Measurements from ENCODE around the gene DYRK1A.

DNA sequence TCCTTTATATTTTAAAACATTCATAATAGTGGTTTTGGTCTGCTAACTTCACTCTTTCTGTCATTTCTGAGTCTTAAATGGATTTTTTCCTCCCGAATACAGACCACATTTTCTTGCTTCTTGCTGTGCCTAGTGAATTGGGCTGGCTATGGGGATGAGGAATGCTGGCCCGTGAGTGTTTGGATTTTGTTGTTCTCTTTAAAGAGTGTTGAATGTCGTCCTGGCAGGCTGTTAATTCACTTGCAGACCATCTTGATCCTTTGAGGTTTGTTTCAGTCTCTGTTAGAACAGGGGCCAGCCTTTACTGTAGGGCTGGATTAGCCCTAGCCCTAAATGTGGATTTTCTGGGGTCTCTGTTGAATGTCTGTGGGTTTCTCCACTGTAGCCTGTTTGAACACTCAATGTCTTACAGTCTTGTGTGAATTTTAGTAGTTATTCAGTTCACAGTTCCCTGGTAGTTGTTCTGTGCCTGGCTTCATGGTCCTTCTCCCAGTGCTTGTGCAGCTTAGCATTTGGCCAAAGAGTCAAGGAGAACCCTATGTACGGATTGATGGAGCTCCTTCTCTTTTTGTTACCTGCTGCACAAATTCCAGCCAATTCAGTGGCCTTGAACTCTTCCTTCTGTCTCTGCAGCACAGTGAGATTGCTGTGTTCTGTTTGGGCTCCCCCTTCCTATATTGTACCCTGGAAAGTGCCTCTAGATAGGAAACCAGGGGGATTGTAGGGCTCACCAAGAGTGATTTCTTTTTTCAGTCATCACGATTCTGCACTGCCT lies 95.7 kb downstream of the DYRK1A start:
- TF ChIP-seq, protein P1, sequence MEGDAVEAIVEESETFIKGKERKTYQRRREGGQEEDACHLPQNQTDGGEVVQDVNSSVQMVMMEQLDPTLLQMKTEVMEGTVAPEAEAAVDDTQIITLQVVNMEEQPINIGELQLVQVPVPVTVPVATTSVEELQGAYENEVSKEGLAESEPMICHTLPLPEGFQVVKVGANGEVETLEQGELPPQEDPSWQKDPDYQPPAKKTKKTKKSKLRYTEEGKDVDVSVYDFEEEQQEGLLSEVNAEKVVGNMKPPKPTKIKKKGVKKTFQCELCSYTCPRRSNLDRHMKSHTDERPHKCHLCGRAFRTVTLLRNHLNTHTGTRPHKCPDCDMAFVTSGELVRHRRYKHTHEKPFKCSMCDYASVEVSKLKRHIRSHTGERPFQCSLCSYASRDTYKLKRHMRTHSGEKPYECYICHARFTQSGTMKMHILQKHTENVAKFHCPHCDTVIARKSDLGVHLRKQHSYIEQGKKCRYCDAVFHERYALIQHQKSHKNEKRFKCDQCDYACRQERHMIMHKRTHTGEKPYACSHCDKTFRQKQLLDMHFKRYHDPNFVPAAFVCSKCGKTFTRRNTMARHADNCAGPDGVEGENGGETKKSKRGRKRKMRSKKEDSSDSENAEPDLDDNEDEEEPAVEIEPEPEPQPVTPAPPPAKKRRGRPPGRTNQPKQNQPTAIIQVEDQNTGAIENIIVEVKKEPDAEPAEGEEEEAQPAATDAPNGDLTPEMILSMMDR (conservative IDR thresholded peaks at IDR 0.05; ENCODE audit: low read length), result no peak
- TF ChIP-seq EZH2phosphoT487 (IDR thresholded peaks at IDR 0.05; ENCODE audit: borderline replicate concordance), result no peak
